Spleen (tissue), 7 donors: ENCODE data around the gene RBM46.

Source experiments
- POLR2A ChIP-seq, 3 donors: fragments of 450-650 bp; IDR thresholded peaks; one replicate each; pipeline ENCODE4 v1.5.1; 2017; ENCODE audit warnings: antibody characterized with exemption in 3 of 3, mild to moderate bottlenecking in 1 of 3
- POLR2AphosphoS5 ChIP-seq, 3 donors: sonication (generic); formaldehyde crosslinking; IDR thresholded peaks; one replicate each; pipeline ENCODE4 v1.5.1; 2017; ENCODE audit warnings: antibody characterized with exemption in 3 of 3
- TF ChIP-seq, protein P1 (sequence below), 11 experiments: fragments of 200-600 bp in 7 of 11; fragments of 450-650 bp in 4 of 11; sonication (generic) in 4 of 11; IDR thresholded peaks in 8 of 11; conservative IDR thresholded peaks in 3 of 11; 1 replicate in 7 of 11; 2 replicates in 4 of 11; pipeline versions ENCODE4 v1.4.0 to v1.8.0; 2016 to 2021; ENCODE audit warnings: antibody characterized with exemption in 11 of 11, inconsistent platforms in 4 of 11, mild to moderate bottlenecking in 1 of 11
- donor health status: DM: no; HTN: no; CAD: no; lungs with moderate emphysema.
- donor health status: DM: no; HTN: no; CAD: no.
- donor health status: DM: no; HTN: no; CAD: no.

DNA sequence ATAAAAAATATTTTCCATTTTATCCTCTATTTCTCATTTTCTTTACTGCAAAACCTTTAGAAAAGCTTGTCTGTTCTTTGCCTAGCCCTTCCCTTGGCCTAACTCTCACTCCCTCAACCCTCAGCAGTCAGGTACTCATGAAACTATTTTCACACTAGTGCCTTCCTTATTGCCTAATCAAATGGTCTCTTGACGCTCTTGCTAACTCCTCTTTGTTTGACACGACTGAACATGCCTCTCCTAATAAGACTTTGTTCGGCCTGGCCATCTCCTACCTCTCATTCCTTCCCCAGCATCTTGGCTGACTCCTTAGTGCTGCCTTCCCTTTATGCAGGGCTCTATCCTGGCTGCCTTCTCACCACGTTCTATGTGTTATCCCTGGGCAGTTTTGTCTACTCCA is 48.4 kb upstream of the RBM46 start:
- TF ChIP-seq, protein P1, sequence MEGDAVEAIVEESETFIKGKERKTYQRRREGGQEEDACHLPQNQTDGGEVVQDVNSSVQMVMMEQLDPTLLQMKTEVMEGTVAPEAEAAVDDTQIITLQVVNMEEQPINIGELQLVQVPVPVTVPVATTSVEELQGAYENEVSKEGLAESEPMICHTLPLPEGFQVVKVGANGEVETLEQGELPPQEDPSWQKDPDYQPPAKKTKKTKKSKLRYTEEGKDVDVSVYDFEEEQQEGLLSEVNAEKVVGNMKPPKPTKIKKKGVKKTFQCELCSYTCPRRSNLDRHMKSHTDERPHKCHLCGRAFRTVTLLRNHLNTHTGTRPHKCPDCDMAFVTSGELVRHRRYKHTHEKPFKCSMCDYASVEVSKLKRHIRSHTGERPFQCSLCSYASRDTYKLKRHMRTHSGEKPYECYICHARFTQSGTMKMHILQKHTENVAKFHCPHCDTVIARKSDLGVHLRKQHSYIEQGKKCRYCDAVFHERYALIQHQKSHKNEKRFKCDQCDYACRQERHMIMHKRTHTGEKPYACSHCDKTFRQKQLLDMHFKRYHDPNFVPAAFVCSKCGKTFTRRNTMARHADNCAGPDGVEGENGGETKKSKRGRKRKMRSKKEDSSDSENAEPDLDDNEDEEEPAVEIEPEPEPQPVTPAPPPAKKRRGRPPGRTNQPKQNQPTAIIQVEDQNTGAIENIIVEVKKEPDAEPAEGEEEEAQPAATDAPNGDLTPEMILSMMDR (IDR thresholded peaks at IDR 0.05 in 8 of 11, conservative IDR thresholded peaks at IDR 0.05 in 3 of 11): no peak
- no peak for TF ChIP-seq POLR2A (IDR thresholded peaks at IDR 0.05)
- TF ChIP-seq POLR2AphosphoS5 (IDR thresholded peaks at IDR 0.05): no peak
